Spleen (tissue), 11 donors: Measurements from ENCODE around the gene ARID5B. TPM values are rescaled to one million over a fixed set of nuclear protein-coding genes. Genes with fewer than 3 reads are reported as not detected.

Experiments
- DNase-seq: peaks from one replicate; pipeline ENCODE4 v3.0.0-alpha.2; 2020
- H3K27ac ChIP-seq, 8 donors: fragments of 200-600 bp; sonication (generic) in 7 of 8; 1 replicate in 4 of 8; 2 replicates in 4 of 8; pipeline versions ENCODE4 v1.5.0 to v1.8.0; 2016 to 2021; ENCODE audit warnings: inconsistent platforms in 4 of 8, mild to moderate bottlenecking in 4 of 8, moderate library complexity in 1 of 8
- H3K27me3 ChIP-seq, 7 donors: fragments of 200-600 bp; sonication (generic) in 6 of 7; replicated peaks in 1 of 7; 1 replicate in 4 of 7; 2 replicates in 3 of 7; pipeline versions ENCODE4 v1.5.0 to v1.8.0; 2016 to 2021; ENCODE audit warnings: inconsistent platforms in 3 of 7, mild to moderate bottlenecking in 1 of 7
- H3K36me3 ChIP-seq, 6 donors: fragments of 200-600 bp; sonication (generic) in 5 of 6; 1 replicate in 4 of 6; 2 replicates in 2 of 6; pipeline versions ENCODE4 v1.5.0 to v1.8.0; 2016 to 2021; ENCODE audit warnings: inconsistent platforms in 2 of 6
- H3K4me1 ChIP-seq, 6 donors: fragments of 200-600 bp; sonication (generic) in 5 of 6; 1 replicate in 3 of 6; 2 replicates in 3 of 6; pipeline versions ENCODE4 v1.5.0 to v1.8.0; 2016 to 2021; ENCODE audit warnings: inconsistent platforms in 3 of 6
- H3K4me3 ChIP-seq, 8 donors: fragments of 200-600 bp; sonication (generic) in 7 of 8; 1 replicate in 4 of 8; 2 replicates in 4 of 8; pipeline versions ENCODE4 v1.5.0 to v1.8.0; 2016 to 2021; ENCODE audit warnings: inconsistent platforms in 4 of 8, mild to moderate bottlenecking in 4 of 8, moderate library complexity in 2 of 8
- H3K9me3 ChIP-seq, 8 donors: fragments of 200-600 bp; sonication (generic) in 7 of 8; 1 replicate in 4 of 8; 2 replicates in 4 of 8; pipeline versions ENCODE4 v1.5.0 to v1.8.0; 2016 to 2021; ENCODE audit warnings: inconsistent platforms in 4 of 8
- CTCF ChIP-seq, 11 experiments: fragments of 200-600 bp in 7 of 11; fragments of 450-650 bp in 4 of 11; sonication (generic) in 4 of 11; IDR thresholded peaks in 8 of 11; conservative IDR thresholded peaks in 3 of 11; 1 replicate in 7 of 11; 2 replicates in 4 of 11; pipeline versions ENCODE4 v1.4.0 to v1.8.0; 2016 to 2021; ENCODE audit warnings: antibody characterized with exemption in 11 of 11, inconsistent platforms in 4 of 11, mild to moderate bottlenecking in 1 of 11
- POLR2A ChIP-seq, 3 donors: fragments of 450-650 bp; IDR thresholded peaks; one replicate each; pipeline ENCODE4 v1.5.1; 2017; ENCODE audit warnings: antibody characterized with exemption in 3 of 3, mild to moderate bottlenecking in 1 of 3
- POLR2AphosphoS5 ChIP-seq, 3 donors: sonication (generic); formaldehyde crosslinking; IDR thresholded peaks; one replicate each; pipeline ENCODE4 v1.5.1; 2017; ENCODE audit warnings: antibody characterized with exemption in 3 of 3
- WGBS, 5 donors: extraction: QIAGEN DNeasy Blood & Tissue Kit in 3 of 5; methylation state at CpG; one replicate each; pipeline versions ENCODE4 v1.1.5 to v1.1.7; 2013 to 2018; 5-methylcytosine and 5-hydroxymethylcytosine counted together
- intact Hi-C: fragments of 100-400 bp; cut with DNase I; formaldehyde crosslinking; loops from one replicate; pipeline ENCODE4 v1.15.0; 2023; ENCODE audit warnings: low total_unique reads
- polyA plus RNA-seq, 3 donors: library from polyadenylated mRNA; stranded (reverse); fragments of 200-250 nt; gene quantifications; one replicate each; pipeline ENCODE4 v1.2.1, GENCODE V29; 2013
- total RNA-seq, 7 donors: library from RNA; depleted of rRNA in 3 of 7; stranded (reverse); fragments of >200 nt in 3 of 7; fragmentation: NEBNext Ultra II Directional in 4 of 7; extraction: Animal tissue kit (Norgen Biotek cat#: 25700) in 4 of 7; gene quantifications; one replicate each; pipeline versions ENCODE4 v1.1.0 to v1.2.1, GENCODE V29; 2016 to 2021
- donor health status: healthy with polysubstance abuse.
- donor health status: DM: no; HTN: no; CAD: no; lungs with moderate emphysema.
- donor health status: DM: no; HTN: no; CAD: no.
- donor health status: Bipolar disorder and iron deficiency.
- donor health status: healthy.
- donor health status: DM: no; HTN: no; CAD: no.
- donor health status: DM: yes; HTN: yes; CAD: no.

ARID5B gene
- total and polyA plus RNA-seq, 10 donors = 5.6 to 70.7 (median 46.2) TPM

- no peaks in the 10 kb centered on the region for H3K9me3 ChIP-seq
- WGBS, 5 donors = 88 to 97% (median 92%) methylated on average over 5 of the region's 5 CpGs
- intact Hi-C loops = no loop called here
- no peak overlapping the region for H3K4me3 ChIP-seq
- DNase-seq = no peak
- no peak for TF ChIP-seq POLR2AphosphoS5 (IDR thresholded peaks at IDR 0.05)
- no peak for TF ChIP-seq POLR2A (IDR thresholded peaks at IDR 0.05)
- no peak for TF ChIP-seq CTCF (IDR thresholded peaks at IDR 0.05 in 8 of 11, conservative IDR thresholded peaks at IDR 0.05 in 3 of 11)
- H3K27ac ChIP-seq = peak overlapping the region in 7 of 8 donors; percentile 69 to 89 (median 82)
- peaks cover 30 to 97% (median 67%) of the 10 kb centered on the region in 6 donors for H3K4me1 ChIP-seq
- H3K27me3 ChIP-seq = no peaks in the 10 kb centered on the region
- H3K36me3 ChIP-seq = peaks cover under 1 to 41% (median 6%) of the 10 kb centered on the region in 6 donors
Observed at GRCh38 chr10:62080905-62081304, 179.4 kb downstream of the ARID5B start.

- no peaks in the 10 kb centered on the region for H3K27me3 ChIP-seq
- no peaks in the 10 kb centered on the region for H3K9me3 ChIP-seq
- TF ChIP-seq POLR2AphosphoS5 (IDR thresholded peaks at IDR 0.05) (no peak), CTCF (IDR thresholded peaks at IDR 0.05 in 8 of 11, conservative IDR thresholded peaks at IDR 0.05 in 3 of 11) (no peak), POLR2A (IDR thresholded peaks at IDR 0.05) (no peak)
- peaks cover 30 to 91% (median 65%) of the 10 kb centered on the region in 6 donors for H3K4me1 ChIP-seq
- peak overlapping the region; percentile 57 to 89 (median 82) for H3K27ac ChIP-seq
- WGBS, 5 donors = 73 to 85% (median 75%) methylated on average over 5 of the region's 5 CpGs
- no peak overlapping the region for H3K4me3 ChIP-seq
- intact Hi-C loops = no loop called here
- no peak for DNase-seq
- peaks cover 4 to 41% (median 11%) of the 10 kb centered on the region in 6 donors for H3K36me3 ChIP-seq
Observed at GRCh38 chr10:62081341-62082270, 180.1 kb downstream of the ARID5B start.

GRCh38 chr10:62082271-62082656 lies 180.8 kb downstream of the ARID5B start:
- 0 to 64% (median 58%) methylated on average over 1 of the region's 1 CpG for WGBS, 5 donors
- H3K4me3 ChIP-seq = peak overlapping the region in 2 of 8 donors; percentile 0 to 34
- intact Hi-C loops = no loop called here
- no peaks in the 10 kb centered on the region for H3K9me3 ChIP-seq
- peaks cover 30 to 86% (median 59%) of the 10 kb centered on the region in 6 donors for H3K4me1 ChIP-seq
- peak overlapping the region; percentile 57 to 89 (median 82) for H3K27ac ChIP-seq
- peaks cover 4 to 46% (median 14%) of the 10 kb centered on the region in 6 donors for H3K36me3 ChIP-seq
- TF ChIP-seq POLR2A (IDR thresholded peaks at IDR 0.05) (no peak), CTCF (IDR thresholded peaks at IDR 0.05 in 8 of 11, conservative IDR thresholded peaks at IDR 0.05 in 3 of 11) (no peak), POLR2AphosphoS5 (IDR thresholded peaks at IDR 0.05) (no peak)
- DNase-seq = no peak
- H3K27me3 ChIP-seq = no peaks in the 10 kb centered on the region
